ENCODE results near the gene ITCH. TPM values are rescaled to one million over a fixed set of nuclear protein-coding genes. Genes with fewer than 3 reads are reported as not detected.

The ITCH gene
- total and polyA plus RNA-seq, 2 of the 8 experiments (the other 6 are each of a cell fraction or from before 2014, with no cell fraction given), result 3.9 to 45.2 TPM

- TF ChIP-seq MAX (IDR thresholded peaks at IDR 0.05), result no peak
- no peak for TF ChIP-seq USF2 (IDR thresholded peaks at IDR 0.05; ENCODE audit: low read length)
- no peak for TF ChIP-seq CTBP2 (IDR thresholded peaks at IDR 0.05; ENCODE audit: borderline replicate concordance, insufficient read depth, insufficient read length, low read length)
- no peak for TF ChIP-seq NRF1 (IDR thresholded peaks at IDR 0.05; ENCODE audit: low read depth, low read length)
- no peak for TF ChIP-seq RFX5 (IDR thresholded peaks at IDR 0.05; ENCODE audit: borderline replicate concordance, low read depth, low read length)
- no peak for TF ChIP-seq CHD2 (IDR thresholded peaks at IDR 0.05; ENCODE audit: low read length)
Observed at GRCh38 chr20:34388678-34389077, 25.6 kb downstream of the ITCH start (continued).
